ENCODE measurements around the gene ADORA1.

Gene ADORA1

GRCh38 chr1:203143641-203144040, 16.1 kb downstream of the ADORA1 start:
- DNase-seq: no peak

DNA sequence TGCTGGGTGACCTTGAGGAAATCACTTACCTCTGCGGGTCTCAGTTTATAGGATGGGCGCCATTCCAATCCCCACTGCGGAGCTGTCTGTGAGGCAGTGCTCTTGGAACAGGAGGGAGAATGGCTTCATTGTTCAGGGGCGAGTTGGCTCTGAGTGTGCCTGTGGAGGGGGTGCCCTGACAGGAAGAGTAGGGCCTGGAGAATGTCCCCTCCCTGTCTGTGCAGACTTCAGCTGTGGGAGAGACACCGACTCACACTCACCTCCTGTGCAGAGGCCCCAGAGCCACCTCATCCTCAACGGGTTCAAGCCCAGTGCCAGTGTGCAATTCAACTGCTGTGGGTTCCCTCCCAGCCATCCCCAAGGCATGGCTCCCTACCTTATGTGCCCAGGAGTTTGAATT, 17.1 kb downstream of the ADORA1 start:
- DNase-seq: no peak

DNA sequence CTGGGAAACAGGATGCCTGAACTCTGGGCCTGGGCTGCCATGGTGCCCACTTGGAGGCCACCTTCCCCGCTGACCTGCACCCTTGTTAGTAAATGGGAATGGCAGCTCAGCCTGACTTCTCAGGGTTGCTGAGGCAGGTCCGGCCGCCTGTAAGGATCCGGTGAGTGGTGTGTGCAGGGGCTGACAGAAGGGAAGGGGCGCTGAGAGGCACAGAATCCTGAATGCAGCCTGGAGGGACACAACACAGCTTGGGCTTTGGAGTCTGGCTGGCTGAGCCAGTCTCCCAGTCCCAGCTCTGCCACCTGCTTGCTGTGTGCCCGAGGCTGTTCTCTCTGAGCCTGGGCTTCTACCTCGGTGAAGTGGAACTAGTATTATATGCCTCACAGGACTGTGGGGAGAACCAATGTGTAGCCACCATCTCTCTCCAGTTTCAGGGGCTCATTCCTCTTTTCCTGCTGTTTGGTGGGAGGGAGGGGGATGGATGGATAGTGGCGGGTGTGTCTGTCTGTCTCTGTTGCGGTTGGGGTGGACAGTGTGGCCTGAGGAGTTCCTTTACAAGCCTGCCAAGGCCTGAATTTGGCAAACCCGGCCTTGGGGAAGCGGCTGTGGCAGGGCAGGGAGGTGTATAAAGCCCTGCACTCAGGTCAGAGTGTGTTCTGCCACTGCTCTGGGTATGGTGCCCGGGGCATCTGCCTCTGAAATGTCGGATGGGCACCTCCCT, 18.0 kb downstream of the ADORA1 start:
- DNase-seq: no peak

DNA sequence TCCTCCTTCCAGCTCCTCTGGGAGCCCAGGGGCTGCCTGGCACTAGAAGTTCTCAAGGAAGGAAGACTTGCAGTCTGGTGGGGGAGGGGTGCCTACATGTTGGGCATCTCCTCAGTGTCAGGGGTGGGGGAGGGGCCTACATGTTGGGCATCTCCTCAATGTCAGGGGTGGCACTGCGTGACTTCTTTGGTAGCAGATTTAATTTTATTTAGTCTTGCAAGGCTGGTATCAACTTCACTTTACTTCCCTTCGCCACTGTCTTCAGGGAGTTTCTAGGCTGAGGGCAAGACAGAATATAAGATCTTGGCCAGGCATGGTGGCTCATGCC, 18.5 kb downstream of the ADORA1 start:
- no peak for DNase-seq

GRCh38 chr1:203146537-203146936, 19.0 kb downstream of the ADORA1 start:
- DNase-seq: no peak

DNA sequence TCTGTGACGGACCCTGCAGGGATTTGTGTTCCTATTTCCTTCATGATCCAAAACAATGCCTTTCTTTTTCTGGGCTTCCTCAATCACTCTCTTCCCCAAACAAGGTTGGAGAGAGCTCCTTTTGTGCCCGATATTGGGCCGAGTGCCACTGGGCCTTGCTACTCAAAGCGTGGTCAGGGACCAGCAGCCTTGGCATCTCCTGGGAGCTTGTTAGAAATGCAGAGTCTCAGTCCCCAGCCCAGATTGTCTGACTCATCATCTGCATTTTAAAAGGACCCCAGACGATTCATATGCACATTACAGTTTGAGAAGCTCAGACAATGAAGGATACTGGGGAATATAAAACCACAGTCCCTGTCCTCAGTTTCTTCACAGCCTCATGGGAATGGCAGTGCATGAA, 19.9 kb downstream of the ADORA1 start:
- DNase-seq: no peak

DNA sequence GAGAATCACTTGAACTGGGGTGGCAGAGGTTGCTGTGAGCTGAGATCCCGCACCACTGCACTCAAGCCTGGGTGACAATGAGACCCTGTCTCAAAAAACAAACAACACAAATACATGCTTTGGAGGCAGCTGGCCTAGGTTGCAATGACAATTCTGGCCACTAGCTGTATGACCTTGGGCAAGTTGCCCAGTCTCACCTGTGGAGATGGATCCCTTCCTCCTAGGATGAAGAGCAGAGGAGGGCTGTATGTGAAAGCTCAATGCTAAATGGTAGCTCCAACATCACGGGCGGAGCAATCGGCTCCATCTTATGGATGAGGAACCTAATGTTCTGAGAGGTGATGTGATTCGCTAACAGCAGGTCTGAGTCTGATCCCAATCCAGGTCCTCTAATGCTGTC, 20.6 kb downstream of the ADORA1 start:
- DNase-seq: no peak

DNA sequence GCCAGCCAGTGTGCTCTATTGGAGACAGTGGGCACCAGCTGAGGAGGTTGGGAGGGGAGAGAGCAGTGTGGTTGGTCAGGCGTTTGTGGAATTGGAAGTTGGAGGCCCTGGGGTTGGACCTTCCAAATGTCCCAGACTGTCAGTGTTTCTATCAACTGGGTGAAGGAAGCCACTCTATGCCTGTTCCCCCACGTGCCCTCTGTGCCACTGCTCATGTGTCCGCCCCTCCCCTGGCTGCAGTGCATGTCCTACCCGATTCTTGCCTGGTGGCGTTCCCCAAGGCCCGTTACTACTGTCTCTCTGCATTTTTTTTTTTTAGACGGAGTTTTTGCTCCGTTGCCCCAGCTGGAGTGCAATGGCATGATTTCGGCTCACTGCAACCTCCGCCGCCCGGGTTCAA, 21.1 kb downstream of the ADORA1 start:
- no peak for DNase-seq

DNA sequence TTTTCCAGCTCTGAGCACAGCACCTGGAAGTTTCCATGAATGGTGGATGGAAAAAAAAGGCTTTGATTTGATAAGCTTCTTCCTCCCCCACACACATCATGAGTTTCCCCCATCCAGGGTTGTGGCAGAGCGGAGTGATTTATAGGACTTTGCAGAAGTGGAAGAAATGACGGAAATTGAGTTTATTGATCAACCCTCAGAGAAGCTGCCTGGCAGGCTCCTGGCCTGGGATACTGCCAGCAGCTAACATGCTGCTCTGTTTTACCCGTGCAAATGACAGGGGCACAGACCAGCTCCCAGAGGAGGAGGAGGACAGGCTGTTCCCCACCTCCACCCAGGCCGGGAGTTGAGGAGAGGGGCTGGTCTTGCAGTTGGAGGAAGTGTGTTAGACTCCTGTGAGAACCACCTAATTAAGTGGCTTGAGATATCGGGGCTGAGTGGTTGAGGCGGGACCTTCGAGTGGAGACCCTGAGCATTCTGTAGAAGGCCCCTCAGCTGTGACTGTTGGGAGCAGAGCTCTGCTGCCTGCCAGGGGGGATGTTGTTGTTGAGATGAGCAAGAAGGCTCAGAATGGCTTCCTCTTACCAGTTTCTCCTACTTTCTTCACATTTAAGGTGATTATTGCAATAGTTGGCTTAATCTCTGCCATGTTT, 21.8 kb downstream of the ADORA1 start:
- DNase-seq: no peak

DNA sequence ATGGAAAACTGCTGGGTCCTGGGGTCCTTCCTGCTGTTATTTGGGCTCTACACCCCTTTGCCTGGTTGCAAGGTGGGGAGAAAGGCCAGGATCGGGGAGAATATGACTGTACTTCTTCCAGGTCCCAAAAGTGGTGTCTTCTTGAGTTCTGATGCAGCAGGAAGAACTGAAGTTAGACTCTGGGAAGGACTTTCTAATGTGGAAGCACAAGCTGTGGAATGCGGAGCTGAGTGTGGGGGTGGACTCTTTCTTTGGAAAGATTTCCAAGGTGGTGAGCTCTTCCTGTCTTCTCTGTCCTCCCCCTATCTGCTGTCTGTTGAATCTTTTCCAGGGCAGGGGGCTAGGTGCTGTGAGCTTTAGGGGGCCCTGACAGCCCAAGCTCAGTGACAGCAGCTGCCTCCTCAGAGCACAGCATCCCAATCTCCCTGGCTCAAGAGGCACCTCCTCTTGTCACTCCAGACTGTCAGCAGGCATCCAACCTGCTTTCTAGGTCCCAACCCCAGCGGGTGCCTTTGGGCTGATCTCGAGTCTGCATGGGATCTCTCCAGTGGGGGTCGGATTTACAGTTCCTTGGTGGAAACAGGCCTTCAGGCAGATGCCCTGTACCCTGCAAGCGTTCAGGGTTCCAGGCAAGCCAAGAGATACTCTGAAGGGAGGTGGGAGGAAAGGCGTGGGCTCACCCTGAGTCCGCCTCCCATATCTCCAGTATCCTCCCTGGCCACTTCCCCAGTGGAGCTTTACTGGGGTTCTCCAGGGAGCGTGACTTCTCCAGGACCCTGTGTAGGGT, 23.2 kb downstream of the ADORA1 start:
- DNase-seq: no peak

- no peak for DNase-seq
Measured at GRCh38 chr1:203151362-203152157, 24.0 kb downstream of the ADORA1 start.

- no peak for DNase-seq
Measured at GRCh38 chr1:203152158-203153034, 24.9 kb downstream of the ADORA1 start.

- no peak for DNase-seq
Measured at GRCh38 chr1:203153051-203153988, 25.8 kb downstream of the ADORA1 start.

- no peak for DNase-seq
Measured at GRCh38 chr1:203153989-203154821, 26.7 kb downstream of the ADORA1 start.

- DNase-seq: no peak
Measured at GRCh38 chr1:203156280-203156679, 28.8 kb downstream of the ADORA1 start.

DNA sequence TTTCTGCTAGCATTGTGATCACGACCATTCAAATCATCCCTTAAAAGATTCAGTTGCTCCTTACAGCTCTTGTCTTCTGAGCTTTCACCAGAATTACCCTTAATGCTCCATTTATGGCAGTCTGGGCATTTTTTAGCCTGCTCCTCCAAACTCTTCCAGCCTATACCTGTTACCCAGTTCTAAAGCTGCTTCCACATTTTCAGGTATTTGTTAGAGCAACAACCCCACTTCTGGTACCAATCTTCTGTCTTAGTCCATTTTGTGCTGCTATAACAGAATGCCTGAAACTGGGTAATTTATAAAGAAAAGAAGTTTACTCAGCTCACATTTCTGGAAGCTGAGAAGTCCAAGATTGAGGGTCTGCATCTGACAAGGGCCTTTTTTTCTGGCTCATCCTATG, 30.9 kb downstream of the ADORA1 start:
- no peak for DNase-seq

- no peak for DNase-seq
Measured at GRCh38 chr1:203158960-203159665, 31.6 kb downstream of the ADORA1 start.

DNA sequence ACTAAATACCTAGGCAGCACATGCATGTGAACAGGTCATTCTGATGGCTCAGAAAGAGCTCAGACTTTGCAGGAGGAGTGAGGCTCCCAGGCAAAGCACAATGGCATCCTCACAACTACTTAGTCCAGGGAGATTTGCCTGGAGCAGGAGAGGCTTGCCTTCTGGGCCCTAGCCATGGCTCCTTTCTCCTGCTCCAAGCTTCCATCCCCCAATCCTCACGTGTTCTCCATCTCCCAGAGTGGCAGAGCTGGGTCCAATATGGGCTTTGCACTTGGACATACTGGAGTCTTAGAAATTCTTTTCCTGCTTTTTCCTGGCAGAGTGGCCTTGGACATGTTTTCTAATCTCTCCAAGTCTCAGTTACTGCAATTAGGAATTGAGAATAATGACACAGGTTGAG, 32.3 kb downstream of the ADORA1 start:
- DNase-seq: no peak

- no peak for DNase-seq
Measured at GRCh38 chr1:203161175-203161574, 33.6 kb downstream of the ADORA1 start.

DNA sequence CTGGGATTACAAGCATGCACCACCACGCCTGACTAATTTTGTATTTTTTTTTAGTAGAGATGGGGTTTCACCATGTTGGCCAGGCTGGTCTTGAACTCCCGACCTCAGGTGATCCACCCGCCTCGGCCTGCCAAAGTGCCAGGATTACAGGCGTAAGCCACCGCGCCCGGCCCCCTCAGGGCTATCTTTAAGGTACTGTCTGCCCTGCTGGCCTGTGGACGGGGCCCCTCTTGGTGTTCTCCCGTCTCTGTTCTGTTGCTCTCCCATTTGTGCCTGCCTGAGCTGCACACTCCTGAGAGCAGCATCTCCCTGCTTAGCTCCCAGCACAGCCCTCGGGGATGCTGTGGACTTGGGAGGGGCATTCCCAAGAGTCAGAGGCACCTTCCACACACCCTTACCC, 34.2 kb downstream of the ADORA1 start:
- no peak for DNase-seq

Measured in activated naive CD4-positive, alpha-beta T cell (primary cell).